ENCODE data around the gene SECISBP2.

DNA sequence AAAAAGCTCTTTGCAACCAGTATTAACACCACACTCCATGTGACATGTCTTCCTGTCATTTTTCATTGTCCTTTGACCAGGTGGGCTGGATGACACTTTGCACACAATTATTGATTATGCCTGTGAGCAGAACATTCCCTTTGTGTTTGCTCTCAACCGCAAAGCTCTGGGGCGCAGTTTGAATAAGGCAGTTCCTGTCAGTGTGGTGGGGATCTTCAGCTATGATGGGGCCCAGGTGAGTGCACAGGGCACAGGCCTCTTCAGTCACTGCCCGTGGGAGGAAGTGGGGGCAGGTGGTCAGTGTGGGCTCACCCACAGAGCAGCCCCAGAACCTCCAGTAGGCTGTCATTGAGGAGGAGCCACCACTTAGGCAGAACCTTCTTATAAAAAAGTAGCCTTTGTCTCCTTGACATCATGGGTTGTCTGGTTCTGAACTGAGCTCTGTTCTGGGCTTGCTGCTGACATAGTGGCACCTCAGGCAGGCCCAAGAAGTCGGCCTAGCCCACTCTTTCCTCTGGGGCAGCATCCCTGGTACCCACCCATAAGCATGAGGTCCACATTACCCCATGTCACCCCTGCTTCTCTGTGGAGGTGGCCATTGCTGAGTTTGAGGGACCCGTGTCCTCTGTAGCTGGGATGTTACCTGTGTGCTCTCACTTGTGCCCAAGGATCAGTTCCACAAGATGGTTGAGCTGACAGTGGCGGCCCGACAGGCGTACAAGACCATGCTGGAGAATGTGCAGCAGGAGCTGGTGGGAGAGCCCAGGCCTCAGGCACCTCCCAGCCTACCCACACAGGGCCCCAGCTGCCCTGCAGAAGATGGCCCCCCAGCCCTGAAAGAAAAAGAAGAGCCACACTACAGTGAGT, 39.3 kb downstream of the SECISBP2 start:
- no peak for TF ChIP-seq YY1 (IDR thresholded peaks at IDR 0.05; ENCODE audit: insufficient read depth, insufficient read length)
- TF ChIP-seq SUZ12 (IDR thresholded peaks at IDR 0.05; ENCODE audit: extremely low read depth, insufficient read depth, insufficient read length), result no peak
- TF ChIP-seq ZNF274 (IDR thresholded peaks at IDR 0.05; ENCODE audit: low read depth, low read length), result no peak

All from NT2/D1 (cell line).